OCI-LY1 (cell line): ENCODE measurements around the gene KRCC1.

Experiments used
- H2AFZ ChIP-seq: fragments of 200-600 bp; sonication (generic), shearing (Covaris generic); 2 replicates; pipeline ENCODE4 v1.6.0; 2014; ENCODE audit warnings: antibody characterized with exemption, mild to moderate bottlenecking, low read length
- H3F3A ChIP-seq: fragments of 200-600 bp; sonication (generic), shearing (Covaris generic); 2 replicates; pipeline ENCODE4 v1.6.0; 2014; ENCODE audit warnings: mild to moderate bottlenecking, antibody characterized with exemption, low read length, moderate library complexity; ENCODE audit not compliant: insufficient read depth
- H3K27ac ChIP-seq: fragments of 200-600 bp; sonication (generic); 2 replicates; pipeline ENCODE4 v1.5.1; 2014; ENCODE audit warnings: low read length, mixed run types, mild to moderate bottlenecking, low read depth; ENCODE audit not compliant: poor library complexity, severe bottlenecking
- H3K27me3 ChIP-seq: fragments of 200-600 bp; sonication (generic); 2 replicates; pipeline ENCODE4 v1.6.0; 2014; ENCODE audit warnings: antibody characterized with exemption, mild to moderate bottlenecking, low read length, moderate library complexity; ENCODE audit not compliant: insufficient read depth
- H3K36me3 ChIP-seq: fragments of 200-600 bp; sonication (generic); 2 replicates; pipeline ENCODE4 v1.6.1; 2014; ENCODE audit warnings: mild to moderate bottlenecking, antibody characterized with exemption, low read length, moderate library complexity, mixed read lengths; ENCODE audit not compliant: insufficient read depth
- H3K4me1 ChIP-seq: fragments of 200-600 bp; sonication (generic); 2 replicates; pipeline ENCODE4 v1.5.1; 2014; ENCODE audit warnings: mild to moderate bottlenecking, low read length, moderate library complexity; ENCODE audit not compliant: insufficient read depth, severe bottlenecking
- H3K4me2 ChIP-seq: fragments of 200-600 bp; sonication (generic), shearing (Covaris generic); 2 replicates; pipeline ENCODE4 v1.6.1; 2014; ENCODE audit warnings: low read length
- H3K4me3 ChIP-seq: fragments of 200-600 bp; sonication (generic); 2 replicates; pipeline ENCODE4 v1.5.1; 2014; ENCODE audit warnings: low read length, low read depth, mild to moderate bottlenecking, mixed read lengths; ENCODE audit not compliant: poor library complexity, severe bottlenecking
- H3K79me2 ChIP-seq: fragments of 200-600 bp; shearing (Covaris generic); 2 replicates; pipeline ENCODE4 v1.6.1; 2016; ENCODE audit warnings: mixed run types, low read length, mixed read lengths; ENCODE audit not compliant: insufficient read depth
- H3K9ac ChIP-seq: fragments of 200-600 bp; sonication (generic), shearing (Covaris generic); 2 replicates; pipeline ENCODE4 v1.6.1; 2014; ENCODE audit warnings: mild to moderate bottlenecking, low read length, mixed read lengths
- H3K9me2 ChIP-seq: fragments of 200-600 bp; sonication (generic), shearing (Covaris generic); 2 replicates; pipeline ENCODE4 v1.6.1; 2014; ENCODE audit warnings: low read depth, mild to moderate bottlenecking, low read length, mixed read lengths
- H3K9me3 ChIP-seq: fragments of 200-600 bp; shearing (Covaris generic); 2 replicates; pipeline ENCODE4 v1.6.1; 2014; ENCODE audit warnings: low read length, mixed read lengths
- H4K20me1 ChIP-seq: fragments of 200-600 bp; sonication (generic), shearing (Covaris generic); 2 replicates; pipeline ENCODE4 v1.6.0; 2016; ENCODE audit warnings: mild to moderate bottlenecking, low read length; ENCODE audit not compliant: insufficient read depth
- CTCF ChIP-seq: fragments of 200-600 bp; sonication (generic), shearing (Covaris generic); IDR thresholded peaks from 2 replicates; pipeline ENCODE4 v1.5.1; 2017; ENCODE audit warnings: mild to moderate bottlenecking, antibody characterized with exemption, low read length, moderate library complexity, mixed read lengths
- EZH2 ChIP-seq: fragments of 200-600 bp; sonication (generic), shearing (Covaris generic); IDR thresholded peaks from 2 replicates; pipeline ENCODE4 v1.8.0; 2017; ENCODE audit warnings: borderline replicate concordance, mixed run types, mild to moderate bottlenecking, antibody characterized with exemption, low read length, moderate library complexity, mixed read lengths

Gene KRCC1

GRCh38 chr2:88087763-88088162 is 32.2 kb upstream of the KRCC1 start:
- Histone ChIP-seq H3K4me2 (no peak overlapping the region), H3K9me3 (no peaks in the 10 kb centered on the region)
- TF ChIP-seq CTCF (no peak), EZH2 (no peak)

GRCh38 chr2:88087073-88087472 is 31.5 kb upstream of the KRCC1 start:
- Histone ChIP-seq H3K27me3 (no peaks in the 10 kb centered on the region), H3K9me2 (no peaks in the 10 kb centered on the region), H4K20me1 (no peaks in the 10 kb centered on the region), H3K4me2 (no peak overlapping the region), H3K9me3 (no peaks in the 10 kb centered on the region), H2AFZ (no peak overlapping the region), H3K4me3 (no peak overlapping the region), H3K9ac (no peak overlapping the region), H3F3A (no peaks in the 10 kb centered on the region), H3K36me3 (no peaks in the 10 kb centered on the region), H3K79me2 (no peaks in the 10 kb centered on the region), H3K27ac (no peak overlapping the region), H3K4me1 (no peaks in the 10 kb centered on the region)
- TF ChIP-seq EZH2: no peak
- TF ChIP-seq CTCF: no peak

More at GRCh38 chr2:88087763-88088162, 32.2 kb upstream of the KRCC1 start:
- Histone ChIP-seq H4K20me1 (no peaks in the 10 kb centered on the region), H3K4me3 (no peak overlapping the region), H3K9ac (no peak overlapping the region), H3K9me2 (no peaks in the 10 kb centered on the region), H3F3A (no peaks in the 10 kb centered on the region), H3K79me2 (no peaks in the 10 kb centered on the region), H3K4me1 (no peaks in the 10 kb centered on the region), H2AFZ (no peak overlapping the region), H3K27me3 (no peaks in the 10 kb centered on the region), H3K27ac (no peak overlapping the region), H3K36me3 (no peaks in the 10 kb centered on the region)

GRCh38 chr2:88086401-88086800 is 30.8 kb upstream of the KRCC1 start:
- Histone ChIP-seq H3F3A (no peaks in the 10 kb centered on the region), H3K27me3 (no peaks in the 10 kb centered on the region), H3K9me3 (no peaks in the 10 kb centered on the region), H3K4me3 (no peak overlapping the region), H3K9me2 (no peaks in the 10 kb centered on the region), H3K79me2 (no peaks in the 10 kb centered on the region), H4K20me1 (no peaks in the 10 kb centered on the region), H3K4me1 (no peaks in the 10 kb centered on the region), H3K36me3 (no peaks in the 10 kb centered on the region), H3K27ac (no peak overlapping the region), H3K9ac (no peak overlapping the region), H2AFZ (no peak overlapping the region), H3K4me2 (no peak overlapping the region)
- TF ChIP-seq EZH2 (no peak), CTCF (no peak)
